Sigmoid colon (tissue), 4 donors: ENCODE measurements around the gene SULT1A1.

ENCODE experiments used
- POLR2AphosphoS5 ChIP-seq, 4 donors: sonication (generic); formaldehyde crosslinking; IDR thresholded peaks; one replicate each; pipeline ENCODE4 v1.6.1; 2017; ENCODE audit warnings: antibody characterized with exemption in 4 of 4
- TF ChIP-seq, protein P1 (sequence below), 4 experiments: fragments of 450-650 bp in 3 of 4; fragments of 200-600 bp in 1 of 4; IDR thresholded peaks; one replicate each; pipeline ENCODE4 v1.5.1; 2016 to 2019; ENCODE audit warnings: antibody characterized with exemption in 4 of 4, mild to moderate bottlenecking in 3 of 4, moderate library complexity in 2 of 4

DNA sequence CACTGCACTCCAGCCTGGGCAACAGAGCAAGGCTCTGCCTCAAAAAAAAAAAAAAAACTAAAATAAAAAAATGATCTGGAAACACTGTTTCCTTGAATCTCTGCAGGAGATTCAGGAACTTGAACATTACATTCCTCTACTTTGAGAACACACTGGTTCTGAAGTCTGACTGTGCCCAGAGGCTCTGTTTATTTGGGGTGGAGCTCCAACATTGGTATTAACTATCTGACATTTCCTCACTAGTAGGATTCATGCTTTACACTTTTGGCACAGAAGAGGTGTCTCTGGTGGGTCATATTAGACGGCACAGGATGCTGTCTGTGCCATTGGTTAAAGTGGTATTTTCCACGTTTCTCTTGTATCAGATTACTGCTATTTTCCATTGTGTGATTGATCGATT, 23.4 kb downstream of the SULT1A1 start:
- TF ChIP-seq, protein P1, sequence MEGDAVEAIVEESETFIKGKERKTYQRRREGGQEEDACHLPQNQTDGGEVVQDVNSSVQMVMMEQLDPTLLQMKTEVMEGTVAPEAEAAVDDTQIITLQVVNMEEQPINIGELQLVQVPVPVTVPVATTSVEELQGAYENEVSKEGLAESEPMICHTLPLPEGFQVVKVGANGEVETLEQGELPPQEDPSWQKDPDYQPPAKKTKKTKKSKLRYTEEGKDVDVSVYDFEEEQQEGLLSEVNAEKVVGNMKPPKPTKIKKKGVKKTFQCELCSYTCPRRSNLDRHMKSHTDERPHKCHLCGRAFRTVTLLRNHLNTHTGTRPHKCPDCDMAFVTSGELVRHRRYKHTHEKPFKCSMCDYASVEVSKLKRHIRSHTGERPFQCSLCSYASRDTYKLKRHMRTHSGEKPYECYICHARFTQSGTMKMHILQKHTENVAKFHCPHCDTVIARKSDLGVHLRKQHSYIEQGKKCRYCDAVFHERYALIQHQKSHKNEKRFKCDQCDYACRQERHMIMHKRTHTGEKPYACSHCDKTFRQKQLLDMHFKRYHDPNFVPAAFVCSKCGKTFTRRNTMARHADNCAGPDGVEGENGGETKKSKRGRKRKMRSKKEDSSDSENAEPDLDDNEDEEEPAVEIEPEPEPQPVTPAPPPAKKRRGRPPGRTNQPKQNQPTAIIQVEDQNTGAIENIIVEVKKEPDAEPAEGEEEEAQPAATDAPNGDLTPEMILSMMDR (IDR thresholded peaks at IDR 0.05): no peak
- no peak for TF ChIP-seq POLR2AphosphoS5 (IDR thresholded peaks at IDR 0.05)
